BJ (cell line): ENCODE data around the gene TAF7. TPM values are rescaled to one million over a fixed set of nuclear protein-coding genes. Genes with fewer than 3 reads are reported as not detected.
"Not testable (repeated sequence)": the region's sequence is repeated elsewhere in the genome, so short reads cannot be mapped to it uniquely, and the experiment has no call there.

Experiments used
- CTCF ChIA-PET: fragments of 350-600 bp; formaldehyde crosslinking; extraction: SDS; loops from one replicate; lab custom pipeline; 2021; ENCODE audit warnings: antibody characterized with exemption, inconsistent platforms; lab: Yijun Ruan, JAX
- POLR2A ChIA-PET: fragments of 300-600 bp; sonication (Branson Sonifier 250); formaldehyde crosslinking; extraction: SDS; loops from one replicate; lab custom pipeline; 2021; ENCODE audit warnings: antibody characterized with exemption; lab: Charles Lee
- DNase-seq: peaks from one replicate; pipeline ENCODE4 v3.0.0-alpha.2; 2011; ENCODE audit warnings: low read depth
- H3K27me3 ChIP-seq: 2 replicates; pipeline ENCODE4 v1.6.0; 2011; ENCODE audit warnings: low read length; ENCODE audit not compliant: control insufficient read depth, insufficient read depth
- H3K36me3 ChIP-seq: 2 replicates; pipeline ENCODE4 v1.5.1; 2011; ENCODE audit warnings: low read length; ENCODE audit not compliant: control insufficient read depth, insufficient read depth
- H3K4me3 ChIP-seq: 2 replicates; pipeline ENCODE4 v1.5.1; 2011; ENCODE audit warnings: low read depth, mild to moderate bottlenecking, control low read depth, low read length
- CTCF ChIP-seq: IDR thresholded peaks from 2 replicates; pipeline ENCODE4 v1.5.1; 2011; ENCODE audit warnings: low read depth, mild to moderate bottlenecking, control low read depth, inconsistent platforms, low read length, moderate library complexity; ENCODE audit not compliant: insufficient read depth
- polyA plus RNA-seq: library from polyadenylated mRNA; depleted of rRNA; stranded (reverse); fragments of >200 nt; gene quantifications from 2 replicates; pipeline ENCODE4 v1.2.3, GENCODE V29; 2011

Gene TAF7
- polyA plus RNA-seq, 1 experiment, result 25.5 TPM

- ChIA-PET POLR2A (no interaction called here), CTCF (interaction anchor here (0.6 to 3.4 kb wide), 13 partner anchors 9 to 223 kb away, joined by 3 to 17 read pairs (median 8); partner anchors contain the start of genes PCDHGA1, PCDHGA12, PCDHGA4 and PCDHGB3)
- TF ChIP-seq CTCF, result no peak
- peak overlapping the region; percentile 18 for H3K4me3 ChIP-seq
- no peaks in the 10 kb centered on the region for H3K27me3 ChIP-seq
- H3K36me3 ChIP-seq, result no peaks in the 10 kb centered on the region
- no peak for DNase-seq
These were observed 23.4 kb upstream of the TAF7 start for GRCh38 chr5:141343953-141344463.

GRCh38 chr5:141343242-141343952 lies 22.8 kb upstream of the TAF7 start, which contains the start of gene PCDHGA3:
Gene PCDHGA3 (plus strand): TSS chr5:141343829. CDS start chr5:141344034, 205 bp downstream.
- ChIA-PET POLR2A (no interaction called here), CTCF (interaction anchor here (0.8 to 3.4 kb wide), 14 partner anchors 9 to 224 kb away, joined by 3 to 17 read pairs (median 6); partner anchors contain the start of genes PCDHGA1, PCDHGA12, PCDHGA4 and PCDHGB2)
- no peak for DNase-seq
- peak; percentile 42; the same call in 1 of the 2 replicates for TF ChIP-seq CTCF
- no peaks in the 10 kb centered on the region for H3K36me3 ChIP-seq
- no peaks in the 10 kb centered on the region for H3K27me3 ChIP-seq
- H3K4me3 ChIP-seq, result peak within 1 kb of the TSS; percentile 18

- Histone ChIP-seq H3K27me3 (no peaks in the 10 kb centered on the region), H3K36me3 (no peaks in the 10 kb centered on the region), H3K4me3 (no peak overlapping the region)
- ChIA-PET POLR2A (no interaction called here), CTCF (interaction anchor here (0.5 to 3.4 kb wide), 10 partner anchors 10 to 220 kb away, joined by 3 to 17 read pairs (median 6); partner anchors contain the start of genes PCDHGA1, PCDHGA4, PCDHGB2 and TAF7)
- DNase-seq, result no peak
- TF ChIP-seq CTCF, result no peak
These were observed 22.2 kb upstream of the TAF7 start for GRCh38 chr5:141342773-141343172.

GRCh38 chr5:141340781-141341354 lies 20.3 kb upstream of the TAF7 start:
- DNase-seq, POLR2A ChIA-PET, H3K4me3 ChIP-seq, H3K36me3 ChIP-seq, H3K27me3 ChIP-seq: not testable (repeated sequence)
- CTCF ChIA-PET, result interaction anchor here (1.3 to 2.1 kb wide), 2 partner anchors 10 to 21 kb away, joined by 3 to 4 read pairs; partner anchors contain the start of gene TAF7

GRCh38 chr5:141338538-141339306 lies 18.1 kb upstream of the TAF7 start, which contains the start of gene PCDHGA2:
Gene PCDHGA2 (plus strand): TSS chr5:141338760.
- Histone ChIP-seq H3K27me3 (no peaks in the 10 kb centered on the region), H3K36me3 (no peaks in the 10 kb centered on the region), H3K4me3 (peak within 1 kb of the TSS; percentile 38)
- POLR2A ChIA-PET, result no interaction called here
- CTCF ChIA-PET, result interaction anchor here (0.6 to 2.9 kb wide), 27 partner anchors 9 to 281 kb away, joined by 3 to 37 read pairs (median 4); partner anchors contain the start of genes PCDHGA1, PCDHGA10, PCDHGA4 and PCDHGA6
- no peak for DNase-seq
- peak; percentile 66 for TF ChIP-seq CTCF

- H3K4me3 ChIP-seq, H3K27me3 ChIP-seq, H3K36me3 ChIP-seq, DNase-seq, POLR2A ChIA-PET: not testable (repeated sequence)
- CTCF ChIA-PET, result interaction anchor here (0.6 to 2.2 kb wide), 4 partner anchors 11 to 231 kb away, joined by 3 to 12 read pairs (median 4); partner anchors contain the start of genes PCDHGA3 and PCDHGB6
These were observed 12.0 kb upstream of the TAF7 start for GRCh38 chr5:141332571-141332970.
